ENCODE data around the gene EZR.

The EZR gene

DNA sequence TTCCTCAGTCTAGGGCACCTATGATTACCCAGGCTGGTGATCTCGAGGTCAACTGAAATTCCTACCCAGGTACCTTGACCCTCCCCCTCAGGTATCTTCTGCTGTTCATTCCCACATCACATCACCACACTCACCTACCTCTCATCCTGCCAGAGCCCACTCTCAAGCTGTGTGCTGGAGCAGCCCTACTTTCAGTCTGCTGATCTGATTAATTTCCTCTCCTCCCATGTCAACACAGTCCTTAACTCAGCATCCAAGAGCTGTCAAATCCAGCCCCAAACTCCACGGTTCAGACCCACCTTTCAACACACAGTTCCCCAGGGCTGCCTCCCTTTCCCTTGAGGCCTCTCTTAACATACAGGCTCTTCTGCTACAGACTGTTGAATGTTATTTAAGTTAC lies 42.4 kb downstream of the EZR start:
- no peak for DNase-seq (ENCODE audit: low read depth in 2 of 2)

DNA sequence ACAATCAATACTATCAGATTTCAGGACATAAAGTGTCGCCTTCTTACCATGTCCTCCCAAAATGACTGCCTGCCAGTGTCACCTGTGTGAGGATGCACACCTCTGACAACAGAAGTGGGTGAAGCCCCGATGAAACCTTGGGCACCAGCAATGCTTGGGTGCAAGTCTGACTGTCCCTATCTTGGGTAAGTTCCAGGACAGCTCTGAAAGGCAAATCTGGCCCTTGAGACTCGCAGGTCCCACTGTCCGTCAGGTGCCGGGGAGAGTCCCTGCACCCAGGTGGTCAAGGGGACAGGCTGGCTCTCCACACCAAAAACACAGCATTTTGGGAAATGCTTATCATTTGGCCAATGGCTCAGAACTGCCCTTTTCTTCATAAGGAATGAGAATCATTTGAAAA lies 43.3 kb downstream of the EZR start:
- DNase-seq (ENCODE audit: low read depth in 2 of 2) = no peak

DNA sequence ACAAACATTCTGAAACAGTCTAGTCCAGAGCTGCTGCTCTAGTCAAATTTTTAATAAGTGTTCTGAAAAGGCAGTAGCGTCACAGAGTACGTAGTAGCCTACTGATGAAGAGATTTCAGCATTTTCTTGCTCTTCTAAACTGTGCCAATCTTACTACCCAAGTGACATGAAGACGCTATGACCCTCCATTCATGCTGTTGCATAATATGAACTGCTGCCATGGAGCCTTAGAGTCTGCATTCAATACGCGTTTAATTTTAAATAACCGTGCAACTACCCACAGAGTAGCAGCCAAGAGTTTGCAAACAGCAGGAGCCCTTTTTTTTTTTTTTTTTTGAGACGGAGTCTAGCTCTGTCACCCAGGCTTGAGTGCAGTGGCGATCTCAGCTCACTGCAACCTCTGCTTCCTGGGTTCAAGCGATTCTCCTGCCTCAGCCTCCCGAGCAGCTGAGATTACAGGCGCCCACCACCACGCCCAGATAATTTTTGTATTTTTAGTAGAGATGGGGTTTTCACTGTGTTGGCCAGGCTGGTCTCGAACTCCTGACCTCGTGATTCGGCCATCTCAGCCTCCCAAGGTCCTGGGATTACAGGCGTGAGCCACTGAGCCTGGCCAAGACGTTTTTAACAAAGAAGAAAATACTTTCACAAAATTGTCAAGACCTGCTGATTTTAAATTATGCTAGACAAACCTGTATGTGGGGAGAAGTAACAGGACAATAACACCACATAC lies 44.3 kb downstream of the EZR start:
- DNase-seq (ENCODE audit: low read depth in 2 of 2) = no peak

DNA sequence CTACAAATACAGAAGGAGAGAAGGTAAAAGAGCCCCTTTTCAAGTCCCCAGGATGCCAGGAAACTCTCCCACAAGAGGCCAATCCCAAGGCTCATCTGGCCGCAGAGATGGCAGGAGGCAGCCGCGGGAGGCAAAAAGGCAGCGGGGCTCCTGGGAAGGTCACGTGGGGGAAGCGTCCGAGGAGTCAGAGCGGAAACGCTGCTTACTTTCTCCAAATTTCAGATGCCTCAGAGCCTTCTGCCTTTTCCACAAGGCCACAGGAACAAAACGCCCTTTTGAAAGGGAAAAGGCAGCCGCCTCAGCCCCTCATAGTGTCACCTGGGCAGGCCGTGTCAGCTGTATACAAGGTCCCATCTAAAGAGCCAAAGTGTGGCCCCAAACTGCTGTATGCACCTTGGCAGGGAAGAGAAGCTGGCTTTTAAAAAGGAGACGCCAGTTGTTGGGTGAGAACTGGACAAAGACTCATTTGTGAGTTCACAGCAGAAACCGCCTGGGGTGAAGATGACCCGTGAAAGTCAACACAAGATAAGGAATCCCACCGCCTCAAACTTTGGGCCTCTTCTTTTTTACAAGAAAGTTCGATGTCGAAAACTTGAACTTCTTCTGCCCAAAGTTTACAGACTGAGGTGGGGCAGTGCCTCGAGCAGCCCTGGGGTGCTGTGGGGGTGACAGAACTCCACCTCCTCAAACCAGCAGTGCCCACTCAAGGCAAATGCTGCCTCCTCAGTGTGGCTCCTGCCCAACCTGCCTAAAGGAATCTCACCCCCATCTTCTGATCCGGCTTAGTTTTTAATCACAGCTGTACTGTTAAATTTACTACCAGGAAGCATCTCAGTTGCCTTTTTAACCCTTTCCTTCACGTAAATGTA lies 45.4 kb downstream of the EZR start:
- DNase-seq (ENCODE audit: low read depth in 2 of 2) = no peak

DNA sequence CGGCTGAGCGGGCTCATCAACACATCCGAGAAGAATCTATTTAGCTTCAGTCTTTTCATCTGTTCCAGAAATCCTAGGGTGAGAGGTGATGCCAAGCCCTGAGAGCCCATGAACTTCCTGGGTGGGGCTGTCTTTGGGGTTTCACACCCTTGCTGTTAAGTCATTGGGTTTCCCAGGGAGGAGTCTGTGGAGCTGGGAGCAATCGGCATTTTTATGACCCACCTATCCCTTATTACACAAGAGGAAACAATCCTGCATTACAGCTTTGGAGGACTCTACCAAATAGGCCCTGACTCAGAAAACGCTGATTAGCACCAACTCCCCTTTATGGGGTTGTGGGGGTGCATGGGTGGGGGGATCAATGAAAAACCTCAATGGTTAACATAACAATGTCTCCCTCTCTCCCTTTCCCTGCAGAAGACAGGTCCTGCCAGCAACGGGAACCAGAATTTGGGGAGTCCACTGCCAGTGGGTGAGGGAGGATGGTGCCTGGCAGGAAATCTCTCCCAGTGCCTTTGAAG lies 46.3 kb downstream of the EZR start:
- no peak for DNase-seq (ENCODE audit: low read depth in 2 of 2)

DNA sequence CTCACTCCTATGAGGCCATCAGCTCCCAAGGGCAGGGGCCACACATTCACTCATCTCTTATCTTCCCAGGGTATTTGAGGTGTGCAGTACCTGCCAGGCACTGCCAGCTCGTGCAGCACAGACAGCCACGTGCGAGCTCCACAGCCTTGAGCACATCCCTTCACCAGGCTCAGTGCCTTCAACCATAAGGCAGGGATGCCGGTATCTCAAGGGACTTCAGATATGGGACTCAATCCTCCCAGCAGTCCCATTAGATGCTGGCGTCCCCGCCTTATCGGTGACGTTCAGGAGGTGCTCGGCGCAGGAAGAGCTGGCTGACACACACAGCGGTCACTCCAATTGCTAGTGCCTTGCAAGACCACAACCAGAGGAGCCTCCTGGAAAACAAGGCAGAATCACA lies 47.0 kb downstream of the EZR start:
- no peak for DNase-seq (ENCODE audit: low read depth in 2 of 2)

DNA sequence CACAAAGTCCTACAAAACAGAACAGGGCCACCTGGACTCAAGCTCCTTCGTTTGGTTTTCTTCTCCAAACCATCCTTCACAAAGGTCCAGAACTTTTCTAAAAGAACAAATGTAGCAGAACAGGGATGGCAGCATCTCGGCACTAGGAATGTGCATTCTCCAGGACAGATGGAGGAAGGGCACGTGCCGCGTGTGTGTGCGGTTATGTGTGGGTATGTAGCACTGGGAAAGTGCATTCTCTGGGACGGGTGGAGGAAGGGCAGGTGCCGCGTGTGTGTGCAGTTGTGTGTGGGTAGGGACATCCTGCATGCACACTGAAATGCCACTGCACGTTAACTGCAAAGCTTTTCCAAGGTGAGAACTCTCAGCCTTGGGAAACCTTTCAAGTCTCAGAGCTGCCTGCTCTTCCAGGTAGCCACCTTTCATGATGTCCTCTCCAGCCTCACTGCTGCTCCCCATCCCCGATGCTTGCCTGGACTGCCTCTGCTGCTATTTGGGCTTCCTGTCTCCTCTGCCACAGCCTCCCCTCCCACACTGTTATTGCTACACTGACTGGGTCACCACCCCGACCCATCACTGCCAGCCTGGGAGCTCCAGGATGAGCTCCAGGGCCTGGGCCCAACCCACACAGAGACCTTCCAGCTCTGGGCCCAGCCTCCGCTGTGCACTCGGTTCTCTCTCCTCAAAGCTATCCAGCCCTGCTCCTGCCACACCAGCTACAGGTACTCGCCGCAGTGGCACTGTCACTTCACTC lies 47.6 kb downstream of the EZR start:
- DNase-seq (ENCODE audit: low read depth in 2 of 2) = no peak

DNA sequence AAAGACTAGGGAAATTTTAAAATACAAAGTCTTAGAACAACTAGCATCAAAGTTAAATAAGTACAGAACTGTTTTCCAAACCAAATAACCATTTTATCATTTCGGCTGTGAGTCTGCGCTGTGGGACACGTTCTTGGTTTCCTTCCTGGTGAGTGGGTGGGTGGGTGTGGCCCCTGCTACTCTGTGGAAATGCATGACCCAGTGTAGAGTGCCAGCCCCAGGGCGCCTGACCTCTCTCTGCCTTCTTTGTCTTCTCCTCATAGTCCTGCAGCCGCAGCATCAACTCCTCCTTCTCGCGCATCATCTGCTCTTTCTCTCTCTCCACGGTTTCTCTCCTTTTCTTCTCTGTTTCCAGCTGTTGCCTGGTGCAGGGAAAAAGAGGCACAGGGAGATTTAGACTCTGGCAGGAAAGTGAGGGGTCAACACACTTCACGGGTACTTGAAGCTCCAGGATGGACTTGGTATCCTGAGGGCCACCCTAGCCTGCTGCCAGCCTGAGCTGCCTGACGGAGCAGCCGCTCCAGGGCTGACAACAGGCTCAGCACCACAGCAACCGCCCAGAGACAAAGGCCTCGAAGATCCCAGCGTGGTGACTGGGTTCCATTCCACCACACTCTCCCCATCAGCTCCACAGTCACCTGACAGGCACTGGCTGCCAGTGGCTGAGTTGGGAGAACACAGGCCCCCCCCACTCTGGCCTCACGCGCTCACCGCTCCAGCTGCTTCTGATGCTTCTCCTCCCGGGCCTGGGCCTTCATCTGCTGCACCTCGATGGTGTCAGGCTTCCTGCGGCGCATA lies 48.4 kb downstream of the EZR start:
- no peak for DNase-seq (ENCODE audit: low read depth in 2 of 2)

DNA sequence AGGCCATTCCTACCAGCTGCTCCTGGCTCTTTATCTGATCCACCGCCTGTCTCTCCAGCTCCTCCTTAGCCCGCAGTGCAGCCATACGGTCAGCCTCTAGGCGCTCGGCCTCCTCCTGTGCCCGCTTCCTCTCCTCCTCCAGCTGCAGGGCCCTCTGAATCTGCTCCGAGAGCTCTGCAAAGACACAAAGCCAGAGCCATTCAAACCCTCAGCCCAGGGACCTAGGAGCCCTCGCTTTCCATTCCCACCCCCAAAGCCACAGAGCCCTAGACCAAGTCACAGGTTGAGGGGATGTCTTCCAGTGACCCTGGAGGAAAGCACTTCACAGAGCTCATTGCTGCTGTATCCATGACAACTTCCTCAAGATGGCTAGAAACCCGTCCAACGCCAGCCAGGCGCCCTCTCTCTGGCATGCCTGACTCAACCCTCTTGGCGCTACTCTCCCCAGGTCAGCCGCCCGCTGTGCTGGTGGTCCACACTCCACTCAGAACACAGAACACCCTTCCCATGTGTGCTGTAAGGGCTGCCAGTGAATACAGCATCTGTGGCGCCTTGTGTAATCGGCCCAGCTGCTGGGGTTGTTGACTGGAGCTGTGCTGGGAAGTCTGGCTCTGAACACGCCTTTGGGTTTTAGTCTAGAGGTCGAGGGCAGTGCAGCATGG lies 49.3 kb downstream of the EZR start:
- DNase-seq (ENCODE audit: low read depth in 2 of 2) = no peak

DNA sequence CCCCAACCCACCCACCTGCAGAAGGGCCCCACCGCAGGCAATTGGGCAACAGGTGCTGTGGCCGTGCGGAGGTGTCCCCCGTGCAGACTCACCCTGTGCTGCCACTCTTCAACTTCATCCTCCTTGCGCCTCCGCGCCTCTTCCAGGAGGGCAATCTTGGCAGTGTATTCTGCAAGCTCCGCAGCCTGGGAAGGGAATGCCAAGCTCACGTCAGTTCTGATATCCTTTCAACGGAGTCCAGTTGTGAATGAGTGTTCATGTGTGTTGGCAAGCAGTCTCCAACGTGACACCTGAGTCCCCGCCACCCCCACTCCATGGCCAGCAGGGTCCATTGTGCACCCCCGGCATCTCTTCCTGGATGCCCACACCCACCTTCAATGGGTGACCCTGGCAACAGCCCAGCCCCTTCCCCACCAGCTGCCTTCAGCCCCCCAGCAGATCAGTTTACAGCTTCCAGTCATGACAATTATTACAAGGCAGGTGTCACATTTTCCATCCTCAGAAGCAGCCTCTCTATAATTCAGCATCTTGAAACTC lies 49.9 kb downstream of the EZR start:
- no peak for DNase-seq (ENCODE audit: low read depth in 2 of 2)

DNA sequence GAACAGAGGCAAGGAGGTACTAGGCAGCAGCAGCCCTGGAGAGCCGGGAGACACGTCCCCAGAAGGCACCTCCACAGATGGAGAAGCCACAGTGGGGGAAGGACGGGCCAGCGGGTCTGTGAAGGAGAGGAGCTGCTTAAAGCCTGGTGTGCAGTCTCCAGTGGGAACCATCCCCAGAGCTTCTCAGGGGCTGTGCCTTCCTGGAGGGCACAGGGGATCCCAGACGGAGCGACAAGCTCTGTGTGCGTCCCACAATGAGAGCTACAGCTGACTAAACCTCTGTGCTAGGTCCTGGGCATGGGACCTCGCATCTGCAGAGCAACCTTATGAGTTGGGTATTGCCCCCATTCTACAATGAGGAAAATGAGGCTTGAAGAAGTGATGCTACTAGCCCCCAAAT lies 50.7 kb downstream of the EZR start:
- DNase-seq (ENCODE audit: low read depth in 2 of 2) = no peak

DNA sequence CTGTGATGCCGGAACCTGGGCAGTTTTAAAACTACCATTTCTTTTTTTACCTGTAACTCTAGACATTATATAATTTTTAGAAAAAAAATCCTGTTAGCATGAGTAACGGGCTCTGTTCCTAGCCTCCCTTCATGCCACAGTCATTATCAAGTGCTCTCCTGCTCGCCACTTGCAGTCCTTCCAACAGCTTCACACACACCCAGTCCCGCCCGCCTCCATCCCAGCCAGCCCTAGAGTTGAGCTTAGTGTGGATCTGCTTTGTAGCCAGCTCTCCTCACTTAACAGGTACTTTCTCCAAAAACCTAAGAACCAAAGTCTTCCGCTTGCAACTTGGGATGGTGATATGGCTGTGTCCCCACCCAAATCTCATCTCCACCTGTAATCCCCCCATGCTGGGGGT lies 51.5 kb downstream of the EZR start:
- no peak for DNase-seq (ENCODE audit: low read depth in 2 of 2)

DNA sequence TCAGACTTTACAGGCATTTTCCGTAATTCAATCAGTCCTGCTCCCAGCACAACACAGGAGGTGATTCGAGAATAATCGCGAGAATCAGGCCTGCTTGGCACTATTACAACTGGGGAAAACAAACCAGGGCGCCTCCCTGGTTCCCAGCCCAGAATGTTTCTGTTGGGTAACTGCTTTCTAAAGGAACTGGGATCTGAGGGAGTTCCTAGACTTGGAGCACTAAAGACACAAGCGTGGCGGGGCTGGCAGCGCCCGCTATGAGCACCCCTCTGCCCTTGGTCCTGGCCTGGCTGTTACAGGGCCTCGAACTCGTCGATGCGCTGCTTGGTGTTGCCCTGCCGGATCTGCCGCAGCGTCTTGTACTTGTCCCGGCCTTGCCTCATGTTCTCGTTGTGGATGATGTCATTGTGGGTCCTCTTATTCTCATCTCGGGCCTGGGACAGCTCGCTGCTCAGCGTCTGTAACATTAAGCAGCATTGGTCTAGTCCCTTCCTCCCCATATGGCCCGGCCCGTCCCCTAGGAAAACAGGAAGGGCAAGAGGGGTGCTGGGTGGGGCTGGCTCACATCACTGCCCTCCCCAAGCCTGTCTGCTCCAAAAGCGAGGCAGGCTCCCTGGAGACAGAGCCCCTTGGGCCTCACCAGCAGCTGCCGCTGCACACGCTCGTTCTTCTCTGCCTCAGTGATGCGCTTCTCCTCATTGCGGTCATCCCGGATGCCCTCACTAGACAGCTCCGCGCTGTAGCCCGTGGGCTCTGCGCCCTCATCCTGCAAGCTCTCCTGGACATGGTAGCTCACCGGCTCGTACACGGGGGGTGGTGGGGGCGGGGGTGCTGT lies 52.3 kb downstream of the EZR start:
- DNase-seq (ENCODE audit: low read depth in 2 of 2) = no peak

DNA sequence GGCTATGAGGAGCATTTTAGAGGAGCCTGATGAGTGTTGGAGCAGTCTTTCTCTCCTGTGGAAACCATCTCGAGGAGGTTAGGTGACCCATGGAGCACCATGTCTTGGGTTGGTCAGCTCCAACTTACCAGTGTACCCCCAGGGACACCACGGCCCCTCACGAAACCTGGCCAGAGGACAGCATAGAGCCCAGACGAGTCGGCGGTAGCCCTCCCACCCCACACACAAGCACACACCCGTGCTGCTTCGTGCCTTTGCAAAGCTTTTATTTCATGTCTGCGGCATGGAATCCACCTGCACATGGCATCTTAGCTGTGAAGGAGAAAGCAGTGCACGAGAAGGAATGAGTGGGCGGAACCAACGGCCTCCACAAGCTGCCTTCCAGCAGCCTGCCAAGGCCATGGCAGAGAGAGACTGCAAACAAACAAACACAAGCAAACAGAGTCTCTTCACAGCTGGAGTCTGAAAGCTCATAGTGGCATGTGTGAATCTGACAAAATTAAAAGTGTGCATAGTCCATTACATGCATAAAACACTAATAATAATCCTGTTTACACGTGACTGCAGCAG lies 53.6 kb downstream of the EZR start:
- DNase-seq (ENCODE audit: low read depth in 2 of 2) = no peak

DNA sequence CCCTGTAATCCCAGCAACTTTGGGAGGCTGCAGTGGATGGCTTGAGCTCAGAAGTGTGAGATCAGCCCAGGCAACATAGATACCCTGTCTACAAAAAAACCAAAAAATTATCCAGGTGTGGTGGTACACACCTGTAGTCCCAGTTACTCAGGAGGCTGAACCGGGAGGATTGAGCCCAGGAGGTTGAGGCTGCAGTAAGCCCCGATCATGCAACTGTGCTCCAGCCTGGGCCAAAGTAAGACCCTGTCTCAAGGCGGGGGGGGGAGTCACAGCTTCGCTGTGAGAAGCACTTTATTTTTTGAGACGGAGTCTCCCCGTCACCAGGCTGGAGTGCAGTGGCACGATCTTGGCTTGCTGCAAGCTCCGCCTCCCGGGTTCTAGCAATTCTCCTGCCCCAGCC lies 54.2 kb downstream of the EZR start:
- no peak for DNase-seq (ENCODE audit: low read depth in 2 of 2)

DNA sequence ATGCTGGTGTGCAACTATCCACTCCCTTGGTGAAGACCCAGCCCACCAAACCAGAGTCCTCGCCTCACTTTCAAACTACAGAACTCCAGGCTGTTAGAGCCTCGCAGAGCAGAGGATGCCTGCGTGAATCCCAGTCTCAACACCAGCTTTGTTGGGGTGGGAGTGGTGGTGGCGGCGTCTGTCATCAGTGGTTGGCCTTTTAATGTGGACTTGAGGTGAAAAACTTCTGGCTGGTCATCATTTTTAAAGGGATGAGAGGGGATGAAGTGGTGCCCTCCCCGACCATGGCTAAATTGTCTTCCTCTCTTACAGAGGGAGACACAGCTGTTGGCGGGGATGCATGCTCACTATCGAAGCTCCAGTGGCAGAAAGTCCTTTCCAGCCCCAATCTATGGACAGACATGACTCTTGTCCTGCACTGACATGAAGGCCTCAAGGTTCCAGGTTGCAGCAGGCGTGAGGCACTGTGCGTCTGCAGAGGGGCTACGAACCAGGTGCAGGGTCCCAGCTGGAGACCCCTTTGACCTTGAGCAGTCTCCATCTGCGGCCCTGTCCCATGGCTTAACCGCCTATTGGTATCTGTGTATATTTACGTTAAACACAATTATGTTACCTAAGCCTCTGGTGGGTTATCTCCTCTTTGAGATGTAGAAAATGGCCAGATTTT lies 54.9 kb downstream of the EZR start:
- no peak for DNase-seq (ENCODE audit: low read depth in 2 of 2)

DNA sequence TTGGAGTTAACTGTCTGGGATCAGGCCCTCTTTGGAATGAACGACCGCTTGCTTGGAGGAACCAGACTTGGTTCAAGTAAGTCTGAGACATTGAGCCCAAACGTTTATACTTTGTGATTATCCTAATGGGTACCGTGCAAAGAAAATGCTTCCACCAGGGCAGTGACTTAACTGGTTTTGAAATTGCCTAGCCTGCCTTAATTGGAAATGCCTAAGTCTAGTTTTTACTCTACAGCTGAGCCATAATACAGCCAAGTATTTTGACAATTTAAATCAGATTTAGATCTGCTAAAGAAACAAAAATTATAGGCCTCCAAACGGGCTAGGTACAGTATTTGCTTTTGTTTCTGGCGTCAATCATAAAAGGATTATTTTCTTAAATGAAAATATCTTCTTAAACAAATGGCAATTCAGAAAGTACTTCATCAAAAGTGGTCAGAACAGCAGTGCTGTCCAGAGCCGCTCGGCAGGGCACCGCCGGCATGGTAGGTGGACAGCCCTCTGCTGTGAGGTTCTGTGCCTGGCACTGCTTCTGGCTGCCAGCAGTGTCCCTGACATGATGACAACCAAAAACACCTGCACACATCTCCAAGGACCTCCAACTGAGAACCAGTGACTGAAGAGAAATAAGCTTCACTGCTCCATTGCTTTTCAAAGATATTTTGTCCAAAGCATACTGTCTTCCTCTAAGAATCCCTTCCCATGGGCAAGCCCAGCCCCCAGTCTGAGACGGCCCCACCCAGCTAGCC lies 55.6 kb downstream of the EZR start:
- DNase-seq (ENCODE audit: low read depth in 2 of 2) = no peak

DNA sequence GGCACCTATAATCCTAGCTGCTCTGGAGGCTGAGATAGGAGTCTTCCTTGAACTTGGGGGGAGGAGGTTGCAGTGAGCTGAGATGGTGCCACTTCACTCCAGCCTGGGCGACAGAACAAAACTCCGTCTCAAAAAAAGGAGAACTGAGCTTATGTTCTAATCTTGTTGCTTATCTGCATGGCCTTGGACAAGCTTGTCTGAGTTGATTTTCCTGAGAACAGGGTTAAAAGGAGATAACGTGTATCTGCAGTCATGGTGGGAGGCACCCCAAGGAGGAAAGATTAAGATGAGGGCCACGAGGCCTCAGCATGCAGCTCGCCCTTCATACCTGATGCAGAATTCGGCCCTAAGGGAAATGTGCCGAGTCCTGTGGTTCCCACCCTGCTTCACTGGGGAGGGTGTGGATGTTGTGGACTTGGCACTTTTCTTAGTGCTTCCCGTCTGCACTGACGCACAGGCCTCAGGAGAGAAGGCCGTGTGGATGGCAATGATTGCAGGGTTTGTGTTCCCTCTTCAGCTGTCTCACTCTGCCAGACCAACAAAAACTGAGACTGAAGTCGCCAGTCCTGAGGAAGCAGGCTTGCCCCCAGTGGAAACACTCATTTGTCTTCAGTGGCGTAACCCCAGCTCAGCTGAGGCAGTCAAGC lies 56.3 kb downstream of the EZR start:
- no peak for DNase-seq (ENCODE audit: low read depth in 2 of 2)
